Liver (tissue), 9 donors: Measurements from ENCODE around the gene SLK. TPM values are rescaled to one million over a fixed set of nuclear protein-coding genes. Genes with fewer than 3 reads are reported as not detected.

Experiments used
- DNase-seq: peaks from one replicate; pipeline ENCODE4 v3.0.0-alpha.2; 2017; ENCODE audit warnings: low spot score
- H3K27ac ChIP-seq, 2 donors: one replicate each; pipeline ENCODE4 v1.7.0; 2013; ENCODE audit warnings: inconsistent platforms in 2 of 2, low read length in 2 of 2, control low read depth in 1 of 2, low read depth in 1 of 2, mild to moderate bottlenecking in 1 of 2
- H3K27me3 ChIP-seq, 4 donors: one replicate each; pipeline versions ENCODE4 v1.6.1 to v1.7.0; 2013; ENCODE audit warnings: low read length in 3 of 4, inconsistent platforms in 1 of 4, mild to moderate bottlenecking in 1 of 4, moderate library complexity in 1 of 4; ENCODE audit not compliant: control insufficient read depth in 4 of 4, insufficient read depth in 4 of 4
- H3K36me3 ChIP-seq, 4 donors: one replicate each; pipeline versions ENCODE4 v1.6.1 to v1.7.0; 2013; ENCODE audit warnings: low read length in 3 of 4, mild to moderate bottlenecking in 3 of 4, low read depth in 1 of 4, moderate library complexity in 1 of 4; ENCODE audit not compliant: control insufficient read depth in 4 of 4, insufficient read depth in 3 of 4
- H3K4me1 ChIP-seq, 4 donors: one replicate each; pipeline versions ENCODE4 v1.6.1 to v1.7.0; 2013; ENCODE audit warnings: low read length in 3 of 4, mild to moderate bottlenecking in 3 of 4, moderate library complexity in 1 of 4; ENCODE audit not compliant: control insufficient read depth in 4 of 4, insufficient read depth in 4 of 4
- H3K4me3 ChIP-seq, 3 donors: one replicate each; pipeline versions ENCODE4 v1.6.1 to v1.7.0; 2013; ENCODE audit warnings: low read length in 3 of 3, control low read depth in 1 of 3, low read depth in 1 of 3, mild to moderate bottlenecking in 1 of 3
- H3K9ac ChIP-seq, 2 donors: one replicate each; pipeline ENCODE4 v1.7.0; 2013; ENCODE audit warnings: low read length in 2 of 2, mild to moderate bottlenecking in 2 of 2, moderate library complexity in 2 of 2, control low read depth in 1 of 2, low read depth in 1 of 2
- H3K9me3 ChIP-seq, 4 donors: one replicate each; pipeline versions ENCODE4 v1.6.1 to v1.7.0; 2013; ENCODE audit warnings: low read length in 3 of 4; ENCODE audit not compliant: control insufficient read depth in 4 of 4
- EGR1 ChIP-seq, 2 donors: IDR thresholded peaks; 2 replicates each; pipeline ENCODE4 v1.6.1; 2016 to 2018; ENCODE audit warnings: antibody characterized with exemption in 2 of 2, low read depth in 2 of 2
- FOXA1 ChIP-seq: IDR thresholded peaks from 2 replicates; pipeline ENCODE4 v1.6.1; 2016; ENCODE audit warnings: antibody characterized with exemption
- FOXA2 ChIP-seq: IDR thresholded peaks from 2 replicates; pipeline ENCODE4 v1.6.1; 2016; ENCODE audit warnings: antibody characterized with exemption
- GABPA ChIP-seq, 2 donors: IDR thresholded peaks in 1 of 2; conservative IDR thresholded peaks in 1 of 2; 2 replicates each; pipeline ENCODE4 v1.6.1; 2016; ENCODE audit warnings: antibody characterized with exemption in 2 of 2, mild to moderate bottlenecking in 1 of 2, moderate library complexity in 1 of 2
- HNF4A ChIP-seq, 2 donors: conservative IDR thresholded peaks; 2 replicates each; pipeline ENCODE4 v1.6.1; 2016; ENCODE audit warnings: antibody characterized with exemption in 2 of 2, mild to moderate bottlenecking in 2 of 2
- HNF4G ChIP-seq: IDR thresholded peaks from 2 replicates; pipeline ENCODE4 v1.6.1; 2016; ENCODE audit warnings: antibody characterized with exemption
- MAX ChIP-seq: IDR thresholded peaks from 2 replicates; pipeline ENCODE4 v1.6.1; 2016; ENCODE audit warnings: antibody characterized with exemption
- NR2F2 ChIP-seq: IDR thresholded peaks from 2 replicates; pipeline ENCODE4 v1.6.1; 2016; ENCODE audit warnings: antibody characterized with exemption
- RAD21 ChIP-seq, 2 donors: IDR thresholded peaks; 2 replicates each; pipeline ENCODE4 v1.6.1; 2016; ENCODE audit warnings: antibody characterized with exemption in 2 of 2, mild to moderate bottlenecking in 2 of 2
- RXRA ChIP-seq, 2 donors: IDR thresholded peaks; 2 replicates each; pipeline ENCODE4 v1.6.1; 2017 to 2018; ENCODE audit warnings: antibody characterized with exemption in 2 of 2, mild to moderate bottlenecking in 1 of 2
- SP1 ChIP-seq: IDR thresholded peaks from 2 replicates; pipeline ENCODE4 v1.6.1; 2018; ENCODE audit warnings: antibody characterized with exemption, mild to moderate bottlenecking
- TAF1 ChIP-seq: conservative IDR thresholded peaks from 2 replicates; pipeline ENCODE4 v1.6.1; 2016; ENCODE audit warnings: antibody characterized with exemption, mild to moderate bottlenecking
- YY1 ChIP-seq: IDR thresholded peaks from 2 replicates; pipeline ENCODE4 v1.6.1; 2016; ENCODE audit warnings: antibody characterized with exemption, mild to moderate bottlenecking
- WGBS: extraction: QIAGEN DNeasy Blood & Tissue Kit; methylation state at CpG from one replicate; pipeline ENCODE4 v1.1.7; 2013; 5-methylcytosine and 5-hydroxymethylcytosine counted together
- polyA plus RNA-seq, 2 donors: library from polyadenylated mRNA; stranded (reverse) in 1 of 2; unstranded in 1 of 2; fragments of 200-250 nt in 1 of 2; fragments of >200 nt in 1 of 2; fragmentation: Nextera tagmentation in 1 of 2; extraction: Ambion mirVana in 1 of 2; gene quantifications; one replicate each; pipeline versions ENCODE4 v1.2.1 to v1.2.3, GENCODE V29; 2013 to 2015
- total RNA-seq, 2 donors: library from RNA; depleted of rRNA; stranded (reverse); fragments of >200 nt; gene quantifications; one replicate each; pipeline ENCODE4 v1.2.3, GENCODE V29; 2014
- TF ChIP-seq, protein P1 (sequence below): IDR thresholded peaks from 2 replicates; pipeline ENCODE4 v1.6.1; 2016; ENCODE audit warnings: antibody characterized with exemption
- TF ChIP-seq, protein P2 (sequence below): fragments of 150-350 bp; IDR thresholded peaks from 2 replicates; pipeline ENCODE4 v1.5.1; 2017; ENCODE audit warnings: improper control_type of control experiment, low read depth, low read length; ENCODE audit not compliant: missing input control
- TF ChIP-seq, protein P3 (sequence below): IDR thresholded peaks from 2 replicates; pipeline ENCODE4 v1.6.1; 2016; ENCODE audit warnings: antibody characterized with exemption
- donor health status: healthy.
- donor health status: healthy.
- donor health status: healthy.
- donor health status: healthy.
- donor health status: healthy.

SLK gene
- total and polyA plus RNA-seq, 4 donors: 3.9 to 20.3 (median 12.4) TPM

DNA sequence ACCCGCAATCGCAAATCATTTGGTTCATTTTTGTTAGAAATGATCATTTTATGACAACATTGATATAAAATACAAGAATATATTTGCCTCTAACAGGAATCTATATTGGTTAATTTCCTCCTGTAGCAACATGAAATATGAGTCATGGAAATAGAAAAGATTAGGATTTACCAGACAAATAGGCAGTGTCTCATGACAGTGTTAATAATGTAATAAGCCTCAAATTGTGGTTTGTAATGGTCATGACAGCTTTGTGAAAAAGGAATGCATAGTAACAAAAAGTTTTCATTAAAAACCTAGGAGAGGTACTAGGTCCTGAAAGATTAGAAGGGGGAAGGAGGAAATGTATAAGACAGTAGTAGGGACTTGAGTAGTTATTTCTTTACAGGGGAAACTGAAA, 7.9 kb upstream of the SLK start (continued):
- TF ChIP-seq HNF4G (no peak), RAD21 (IDR thresholded peaks at IDR 0.05) (no peak), FOXA2 (no peak), YY1 (no peak), RXRA (IDR thresholded peaks at IDR 0.05) (no peak), EGR1 (IDR thresholded peaks at IDR 0.05; ENCODE audit: low read depth in 2 of 2) (no peak), FOXA1 (no peak), NR2F2 (no peak), TAF1 (no peak), SP1 (no peak), GABPA (IDR thresholded peaks at IDR 0.05 in 1 of 2, conservative IDR thresholded peaks at IDR 0.05 in 1 of 2) (no peak), HNF4A (conservative IDR thresholded peaks at IDR 0.05) (no peak)
- TF ChIP-seq, protein P1, sequence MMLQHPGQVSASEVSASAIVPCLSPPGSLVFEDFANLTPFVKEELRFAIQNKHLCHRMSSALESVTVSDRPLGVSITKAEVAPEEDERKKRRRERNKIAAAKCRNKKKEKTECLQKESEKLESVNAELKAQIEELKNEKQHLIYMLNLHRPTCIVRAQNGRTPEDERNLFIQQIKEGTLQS: no peak

GRCh38 chr10:103960103-103960502, 6.8 kb upstream of the SLK start:
- H3K27ac ChIP-seq: no peak overlapping the region
- no peak overlapping the region for H3K4me3 ChIP-seq
- no peaks in the 10 kb centered on the region for H3K4me1 ChIP-seq
- H3K36me3 ChIP-seq: no peaks in the 10 kb centered on the region
- DNase-seq: no peak
- 81% methylated on average over 3 of the region's 3 CpGs for WGBS
- no peak overlapping the region for H3K9ac ChIP-seq
- no peaks in the 10 kb centered on the region for H3K9me3 ChIP-seq
- H3K27me3 ChIP-seq: no peaks in the 10 kb centered on the region
- TF ChIP-seq EGR1 (IDR thresholded peaks at IDR 0.05; ENCODE audit: low read depth in 2 of 2) (no peak), TAF1 (no peak), RAD21 (IDR thresholded peaks at IDR 0.05) (no peak), FOXA2 (no peak), HNF4A (conservative IDR thresholded peaks at IDR 0.05) (no peak), YY1 (no peak), HNF4G (no peak), MAX (no peak)
- TF ChIP-seq, protein P2, sequence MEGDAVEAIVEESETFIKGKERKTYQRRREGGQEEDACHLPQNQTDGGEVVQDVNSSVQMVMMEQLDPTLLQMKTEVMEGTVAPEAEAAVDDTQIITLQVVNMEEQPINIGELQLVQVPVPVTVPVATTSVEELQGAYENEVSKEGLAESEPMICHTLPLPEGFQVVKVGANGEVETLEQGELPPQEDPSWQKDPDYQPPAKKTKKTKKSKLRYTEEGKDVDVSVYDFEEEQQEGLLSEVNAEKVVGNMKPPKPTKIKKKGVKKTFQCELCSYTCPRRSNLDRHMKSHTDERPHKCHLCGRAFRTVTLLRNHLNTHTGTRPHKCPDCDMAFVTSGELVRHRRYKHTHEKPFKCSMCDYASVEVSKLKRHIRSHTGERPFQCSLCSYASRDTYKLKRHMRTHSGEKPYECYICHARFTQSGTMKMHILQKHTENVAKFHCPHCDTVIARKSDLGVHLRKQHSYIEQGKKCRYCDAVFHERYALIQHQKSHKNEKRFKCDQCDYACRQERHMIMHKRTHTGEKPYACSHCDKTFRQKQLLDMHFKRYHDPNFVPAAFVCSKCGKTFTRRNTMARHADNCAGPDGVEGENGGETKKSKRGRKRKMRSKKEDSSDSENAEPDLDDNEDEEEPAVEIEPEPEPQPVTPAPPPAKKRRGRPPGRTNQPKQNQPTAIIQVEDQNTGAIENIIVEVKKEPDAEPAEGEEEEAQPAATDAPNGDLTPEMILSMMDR: no peak
- TF ChIP-seq, protein P3, sequence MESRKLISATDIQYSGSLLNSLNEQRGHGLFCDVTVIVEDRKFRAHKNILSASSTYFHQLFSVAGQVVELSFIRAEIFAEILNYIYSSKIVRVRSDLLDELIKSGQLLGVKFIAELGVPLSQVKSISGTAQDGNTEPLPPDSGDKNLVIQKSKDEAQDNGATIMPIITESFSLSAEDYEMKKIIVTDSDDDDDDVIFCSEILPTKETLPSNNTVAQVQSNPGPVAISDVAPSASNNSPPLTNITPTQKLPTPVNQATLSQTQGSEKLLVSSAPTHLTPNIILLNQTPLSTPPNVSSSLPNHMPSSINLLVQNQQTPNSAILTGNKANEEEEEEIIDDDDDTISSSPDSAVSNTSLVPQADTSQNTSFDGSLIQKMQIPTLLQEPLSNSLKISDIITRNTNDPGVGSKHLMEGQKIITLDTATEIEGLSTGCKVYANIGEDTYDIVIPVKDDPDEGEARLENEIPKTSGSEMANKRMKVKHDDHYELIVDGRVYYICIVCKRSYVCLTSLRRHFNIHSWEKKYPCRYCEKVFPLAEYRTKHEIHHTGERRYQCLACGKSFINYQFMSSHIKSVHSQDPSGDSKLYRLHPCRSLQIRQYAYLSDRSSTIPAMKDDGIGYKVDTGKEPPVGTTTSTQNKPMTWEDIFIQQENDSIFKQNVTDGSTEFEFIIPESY: no peak
- TF ChIP-seq, protein P1: no peak

- no peaks in the 10 kb centered on the region for H3K36me3 ChIP-seq
- TF ChIP-seq, protein P1: no peak
- no peak for TF ChIP-seq FOXA1
- TF ChIP-seq, protein P2: peak; percentile 12
- H3K27me3 ChIP-seq: no peaks in the 10 kb centered on the region
- WGBS: under 1% methylated on average over 55 of the region's 55 CpGs
- peak overlapping the region; percentile 86 to 99 (median 92) for H3K4me3 ChIP-seq
- peak overlapping the region; percentile 74 to 76 for H3K9ac ChIP-seq
- peak overlapping the region; percentile 88 to 91 for H3K27ac ChIP-seq
- peaks cover 8 to 33% (median 15%) of the 10 kb centered on the region in 4 donors for H3K4me1 ChIP-seq
- DNase-seq: peak; percentile 43
- H3K9me3 ChIP-seq: no peaks in the 10 kb centered on the region
Observed at GRCh38 chr10:103967448-103968071, 620 bp downstream of the SLK start.
